Panc1 (cell line): ENCODE results near the gene SRGAP3. TPM values are rescaled to one million over a fixed set of nuclear protein-coding genes. Genes with fewer than 3 reads are reported as not detected.

Experiments
- ATAC-seq: fragments of 200-7000 bp; cut with Tn5 transposase; 2 replicates; pipeline ENCODE4 v1.9.1; 2020; ENCODE audit warnings: mild to moderate bottlenecking, moderate library complexity
- BruUV-seq: library from RNA; stranded (reverse); fragments of 400-500 nt; replicated peaks from 2 replicates; lab custom pipeline; 2021; lab: Mats Ljungman, UMichigan
- CTCF ChIA-PET: fragments of 300-600 bp; sonication (Branson Sonifier 250); formaldehyde crosslinking; loops from one replicate; lab custom pipeline; 2022; ENCODE audit warnings: antibody characterized with exemption; lab: Charles Lee
- POLR2A ChIA-PET: fragments of 300-600 bp; sonication (Branson Sonifier 250); formaldehyde crosslinking; loops from one replicate; lab custom pipeline; 2022; ENCODE audit warnings: antibody characterized with exemption; lab: Charles Lee
- DNase-seq: peaks from one replicate; pipeline ENCODE4 v3.0.0-alpha.2; 2010; ENCODE audit warnings: low read depth, low spot score
- H3K27ac ChIP-seq: 2 replicates; pipeline ENCODE4 v1.5.1; 2011; ENCODE audit warnings: mild to moderate bottlenecking, low read length, inconsistent platforms
- H3K27me3 ChIP-seq: fragments of 200-500 bp; sonication (Bioruptor generic); 2 replicates; pipeline ENCODE4 v1.6.0; 2014; ENCODE audit warnings: low read length, inconsistent platforms; ENCODE audit not compliant: control insufficient read depth, insufficient read depth
- H3K36me3 ChIP-seq: fragments of 200-500 bp; sonication (Bioruptor generic); 2 replicates; pipeline ENCODE4 v1.5.1; 2014; ENCODE audit warnings: inconsistent platforms, mild to moderate bottlenecking, low read length, moderate library complexity; ENCODE audit not compliant: control insufficient read depth, insufficient read depth
- H3K4me1 ChIP-seq: 2 replicates; pipeline ENCODE4 v1.5.1; 2011; ENCODE audit warnings: inconsistent platforms, mild to moderate bottlenecking, low read length, moderate library complexity; ENCODE audit not compliant: control insufficient read depth, insufficient read depth
- H3K4me3 ChIP-seq, 2 experiments: 2 replicates each; pipeline ENCODE4 v1.5.1; 2011 to 2012; ENCODE audit warnings: low read depth in 2 of 2, low read length in 2 of 2, mild to moderate bottlenecking in 2 of 2, inconsistent platforms in 1 of 2, moderate library complexity in 1 of 2
- H3K9me3 ChIP-seq: fragments of 200-500 bp; sonication (Bioruptor generic); 2 replicates; pipeline ENCODE4 v1.5.1; 2014; ENCODE audit warnings: low read depth, mild to moderate bottlenecking, inconsistent platforms, low read length, moderate library complexity; ENCODE audit not compliant: control insufficient read depth, insufficient read depth
- CTCF ChIP-seq: fragments of 450-650 bp; IDR thresholded peaks from 2 replicates; pipeline ENCODE4 v1.5.1; 2017; ENCODE audit warnings: mild to moderate bottlenecking
- POLR2AphosphoS5 ChIP-seq: IDR thresholded peaks from 2 replicates; pipeline ENCODE4 v1.6.1; 2012; ENCODE audit warnings: mild to moderate bottlenecking, low read depth, low read length, moderate library complexity
- SIN3A ChIP-seq: IDR thresholded peaks from 2 replicates; pipeline ENCODE4 v1.6.1; 2012; ENCODE audit warnings: low read depth, mild to moderate bottlenecking, low read length, moderate library complexity, borderline replicate concordance; ENCODE audit not compliant: insufficient read depth
- TCF7L2 ChIP-seq: IDR thresholded peaks from 2 replicates; pipeline ENCODE4 v1.6.1; 2011; ENCODE audit warnings: mild to moderate bottlenecking, low read depth, low read length, inconsistent platforms
- in situ Hi-C: cut with HindIII; loops from 2 replicates; pipeline ENCODE4 v1.10.0; 2016; ENCODE audit warnings: low sequenced_read_pairs, low pct_unique_long_range_greater_than_20kb
- intact Hi-C: fragments of 100-400 bp; cut with micrococcal nuclease; formaldehyde crosslinking; loops from one replicate; pipeline ENCODE4 v1.10.0; 2022; ENCODE audit not compliant: unreplicated experiment
- total RNA-seq: library from RNA; stranded (reverse); gene quantifications from one replicate; pipeline ENCODE4 v1.2.1, GENCODE V29; 2021; ENCODE audit not compliant: unreplicated experiment
- TF ChIP-seq, protein P1 (sequence below), 2 experiments: IDR thresholded peaks; 2 replicates each; pipeline ENCODE4 v1.6.1; 2011 to 2012; ENCODE audit warnings: low read depth in 2 of 2, control low read depth in 1 of 2, low read length in 1 of 2, mild to moderate bottlenecking in 1 of 2, moderate library complexity in 1 of 2; ENCODE audit not compliant: insufficient read depth in 1 of 2

Gene SRGAP3
- total RNA-seq, 1 experiment from 2014 or later = 0.82 TPM

DNA sequence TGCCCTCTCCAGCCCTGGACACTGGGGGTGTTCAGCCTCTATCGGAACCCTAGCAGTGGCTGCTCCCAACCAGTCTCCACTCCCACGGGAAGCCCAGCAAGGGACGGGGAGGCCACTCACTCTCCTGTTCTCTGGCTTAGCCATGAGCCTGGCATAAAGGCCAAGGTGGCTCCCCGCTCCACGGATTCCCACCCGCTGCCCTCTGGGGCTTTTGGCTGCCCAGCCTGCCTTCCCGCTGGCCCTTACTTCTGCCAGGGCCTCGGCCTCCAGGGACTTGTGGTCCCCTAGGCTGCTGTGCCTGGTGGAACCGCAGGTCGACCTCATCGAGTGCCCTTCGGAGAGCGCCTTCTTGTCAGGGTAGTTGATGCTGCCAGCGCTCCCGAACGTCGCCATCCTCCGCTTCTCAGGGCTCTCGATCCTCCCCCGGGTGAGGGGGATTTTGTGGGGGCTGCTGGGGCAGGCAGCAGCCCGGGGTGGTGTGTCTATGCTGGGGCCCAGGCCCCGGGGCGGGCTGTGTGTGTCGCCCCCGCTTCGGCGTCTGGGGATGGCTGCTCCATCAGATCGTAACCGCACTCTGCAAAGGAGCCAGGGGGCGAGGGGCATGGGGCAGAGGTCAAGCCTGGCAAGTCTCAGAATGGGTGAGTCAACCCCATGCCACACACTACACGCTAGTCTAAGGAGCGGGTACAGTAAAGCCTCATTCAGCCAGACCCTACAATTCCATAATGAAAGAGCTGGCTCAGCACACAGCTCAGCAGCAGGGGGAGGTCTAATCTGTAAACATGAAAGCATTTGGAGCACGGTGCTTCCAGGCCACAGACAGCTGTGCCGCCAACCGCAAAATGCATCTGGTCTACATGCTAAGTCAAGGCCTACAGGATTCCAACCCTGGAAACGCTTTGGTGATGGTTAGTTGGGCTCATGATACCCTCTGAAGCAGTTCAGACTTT lies 258.9 kb downstream of the SRGAP3 start:
- intact Hi-C loops (no loop called here), in situ Hi-C loops (no loop called here)
- H3K27ac ChIP-seq = no peak overlapping the region
- ATAC-seq (no peak), DNase-seq (no peak)
- no peaks in the 10 kb centered on the region for H3K4me1 ChIP-seq
- H3K9me3 ChIP-seq = no peaks in the 10 kb centered on the region
- TF ChIP-seq CTCF = no peak
- TF ChIP-seq, protein P1, sequence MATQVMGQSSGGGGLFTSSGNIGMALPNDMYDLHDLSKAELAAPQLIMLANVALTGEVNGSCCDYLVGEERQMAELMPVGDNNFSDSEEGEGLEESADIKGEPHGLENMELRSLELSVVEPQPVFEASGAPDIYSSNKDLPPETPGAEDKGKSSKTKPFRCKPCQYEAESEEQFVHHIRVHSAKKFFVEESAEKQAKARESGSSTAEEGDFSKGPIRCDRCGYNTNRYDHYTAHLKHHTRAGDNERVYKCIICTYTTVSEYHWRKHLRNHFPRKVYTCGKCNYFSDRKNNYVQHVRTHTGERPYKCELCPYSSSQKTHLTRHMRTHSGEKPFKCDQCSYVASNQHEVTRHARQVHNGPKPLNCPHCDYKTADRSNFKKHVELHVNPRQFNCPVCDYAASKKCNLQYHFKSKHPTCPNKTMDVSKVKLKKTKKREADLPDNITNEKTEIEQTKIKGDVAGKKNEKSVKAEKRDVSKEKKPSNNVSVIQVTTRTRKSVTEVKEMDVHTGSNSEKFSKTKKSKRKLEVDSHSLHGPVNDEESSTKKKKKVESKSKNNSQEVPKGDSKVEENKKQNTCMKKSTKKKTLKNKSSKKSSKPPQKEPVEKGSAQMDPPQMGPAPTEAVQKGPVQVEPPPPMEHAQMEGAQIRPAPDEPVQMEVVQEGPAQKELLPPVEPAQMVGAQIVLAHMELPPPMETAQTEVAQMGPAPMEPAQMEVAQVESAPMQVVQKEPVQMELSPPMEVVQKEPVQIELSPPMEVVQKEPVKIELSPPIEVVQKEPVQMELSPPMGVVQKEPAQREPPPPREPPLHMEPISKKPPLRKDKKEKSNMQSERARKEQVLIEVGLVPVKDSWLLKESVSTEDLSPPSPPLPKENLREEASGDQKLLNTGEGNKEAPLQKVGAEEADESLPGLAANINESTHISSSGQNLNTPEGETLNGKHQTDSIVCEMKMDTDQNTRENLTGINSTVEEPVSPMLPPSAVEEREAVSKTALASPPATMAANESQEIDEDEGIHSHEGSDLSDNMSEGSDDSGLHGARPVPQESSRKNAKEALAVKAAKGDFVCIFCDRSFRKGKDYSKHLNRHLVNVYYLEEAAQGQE (IDR thresholded peaks at IDR 0.05; ENCODE audit: insufficient read depth in 1 of 2, low read depth in 2 of 2, low read length in 1 of 2) = no peak
- no peak for TF ChIP-seq SIN3A
- no peak for TF ChIP-seq POLR2AphosphoS5
- TF ChIP-seq TCF7L2 = no peak
- H3K4me3 ChIP-seq = no peak overlapping the region
- CTCF ChIA-PET = no interaction called here
- no peaks in the 10 kb centered on the region for H3K36me3 ChIP-seq
- no peaks in the 10 kb centered on the region for H3K27me3 ChIP-seq
- no TSS peak for BruUV-seq
- POLR2A ChIA-PET = no interaction called here

- BruUV-seq = no TSS peak
- DNase-seq = no peak
- intact Hi-C loops (loop anchor here (5.0 kb wide), 2 partner anchors 78 to 313 kb away; no protein-coding TSS in a partner anchor), in situ Hi-C loops (no loop called here)
- TF ChIP-seq, protein P1 (IDR thresholded peaks at IDR 0.05; ENCODE audit: insufficient read depth in 1 of 2, low read depth in 2 of 2, low read length in 1 of 2) = no peak
- TF ChIP-seq POLR2AphosphoS5 (no peak), TCF7L2 (no peak), SIN3A (no peak), CTCF (no peak)
- Histone ChIP-seq H3K4me3 (no peak overlapping the region), H3K36me3 (no peaks in the 10 kb centered on the region), H3K27me3 (no peaks in the 10 kb centered on the region), H3K27ac (no peak overlapping the region), H3K9me3 (no peaks in the 10 kb centered on the region), H3K4me1 (no peaks in the 10 kb centered on the region)
- POLR2A ChIA-PET = no interaction called here
- CTCF ChIA-PET = interaction anchor here (0.6 to 1.3 kb wide), 2 partner anchors 314 to 485 kb away, joined by 3 to 4 read pairs; no protein-coding TSS in a partner anchor
- ATAC-seq = no peak
Observed at GRCh38 chr3:8988791-8989558, 260.5 kb downstream of the SRGAP3 start.
